ENCODE measurements around the gene PLET1.

DNA sequence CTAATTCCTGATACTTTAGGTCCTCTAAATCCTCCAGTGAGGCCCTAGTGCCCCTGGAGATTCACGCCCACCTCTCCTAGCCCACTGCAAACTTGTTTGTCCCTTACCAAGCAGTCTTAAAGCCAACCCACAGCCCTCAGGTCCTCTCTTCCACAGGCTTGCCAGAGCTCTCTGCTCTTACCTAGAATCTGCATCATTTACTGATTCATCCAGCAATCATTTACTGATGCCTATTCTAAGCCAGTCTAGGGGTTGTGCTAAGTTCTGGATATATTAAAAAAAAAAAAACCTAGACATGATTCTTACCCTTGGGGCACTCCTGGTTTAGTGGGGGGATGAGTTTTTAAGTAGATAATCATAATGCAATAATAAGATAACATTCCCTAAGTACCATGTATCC lies 43.0 kb upstream of the PLET1 start:
- TF ChIP-seq EZH2phosphoT487 (IDR thresholded peaks at IDR 0.05; ENCODE audit: borderline replicate concordance, low read depth, low read length) (no peak), CTCF (conservative IDR thresholded peaks at IDR 0.05; ENCODE audit: low read length) (no peak)
